Parathyroid adenoma (tissue), 2 donors: ENCODE measurements around the gene SIL1.

Source experiments
- H2AFZ ChIP-seq: fragments of 300-600 bp; sonication (generic); one replicate; pipeline ENCODE4 v1.7.0; 2017; ENCODE audit warnings: antibody characterized with exemption, mild to moderate bottlenecking
- H3K27ac ChIP-seq: fragments of 300-600 bp; sonication (generic); one replicate; pipeline ENCODE4 v1.7.0; 2017
- H3K27me3 ChIP-seq: fragments of 300-600 bp; sonication (generic); one replicate; pipeline ENCODE4 v1.7.0; 2017; ENCODE audit warnings: low read length; ENCODE audit not compliant: control insufficient read depth, insufficient read depth
- H3K36me3 ChIP-seq: fragments of 300-600 bp; sonication (generic); one replicate; pipeline ENCODE4 v1.7.0; 2017; ENCODE audit warnings: low read length; ENCODE audit not compliant: control insufficient read depth, insufficient read depth
- H3K4me1 ChIP-seq: fragments of 300-600 bp; sonication (generic); one replicate; pipeline ENCODE4 v1.7.0; 2017; ENCODE audit warnings: control low read depth
- H3K4me2 ChIP-seq: fragments of 300-600 bp; sonication (generic); one replicate; pipeline ENCODE4 v1.7.0; 2017; ENCODE audit warnings: low read length
- H3K4me3 ChIP-seq: fragments of 300-600 bp; sonication (generic); one replicate; pipeline ENCODE4 v1.7.0; 2017; ENCODE audit warnings: low read depth, low read length
- H3K79me2 ChIP-seq: fragments of 300-600 bp; sonication (generic); one replicate; pipeline ENCODE4 v1.7.0; 2017; ENCODE audit warnings: control low read depth
- H3K9ac ChIP-seq: fragments of 300-600 bp; sonication (generic); one replicate; pipeline ENCODE4 v1.7.0; 2017; ENCODE audit warnings: mild to moderate bottlenecking
- H3K9me3 ChIP-seq: fragments of 300-600 bp; sonication (generic); one replicate; pipeline ENCODE4 v1.7.0; 2017; ENCODE audit warnings: low read length; ENCODE audit not compliant: control insufficient read depth
- CTCF ChIP-seq: fragments of 300-600 bp; sonication (generic); IDR thresholded peaks from one replicate; pipeline ENCODE4 v1.7.0; 2017; ENCODE audit warnings: antibody characterized with exemption, mild to moderate bottlenecking
- donor health status: primary hyperparathyroidism.

Gene SIL1

DNA sequence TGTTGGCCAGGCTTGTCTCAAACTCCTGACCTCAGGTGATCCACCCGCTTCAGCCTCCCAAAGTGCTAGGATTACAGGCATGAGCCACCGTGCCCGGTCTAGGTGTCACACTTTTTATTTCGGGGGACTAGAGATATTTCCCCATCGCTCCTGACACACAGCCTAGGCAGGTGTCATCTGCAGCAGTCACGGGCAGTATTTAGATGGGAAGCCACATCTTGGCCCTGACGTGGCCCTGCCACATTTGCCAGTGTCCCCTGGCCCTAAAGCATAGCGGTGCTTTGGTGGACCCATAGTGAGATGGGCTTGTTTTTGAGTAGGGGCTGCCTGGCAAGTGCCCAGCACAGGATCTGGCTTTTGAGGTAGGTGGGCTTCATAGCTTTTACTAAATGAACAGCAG is 278.0 kb downstream of the SIL1 start:
- Histone ChIP-seq H3K27ac (no peak overlapping the region), H3K9me3 (no peaks in the 10 kb centered on the region), H3K27me3 (no peaks in the 10 kb centered on the region), H2AFZ (no peak overlapping the region), H3K36me3 (no peaks in the 10 kb centered on the region), H3K4me1 (no peaks in the 10 kb centered on the region), H3K79me2 (no peaks in the 10 kb centered on the region), H3K4me3 (no peak overlapping the region), H3K9ac (no peak overlapping the region), H3K4me2 (no peak overlapping the region)
- TF ChIP-seq CTCF = no peak

DNA sequence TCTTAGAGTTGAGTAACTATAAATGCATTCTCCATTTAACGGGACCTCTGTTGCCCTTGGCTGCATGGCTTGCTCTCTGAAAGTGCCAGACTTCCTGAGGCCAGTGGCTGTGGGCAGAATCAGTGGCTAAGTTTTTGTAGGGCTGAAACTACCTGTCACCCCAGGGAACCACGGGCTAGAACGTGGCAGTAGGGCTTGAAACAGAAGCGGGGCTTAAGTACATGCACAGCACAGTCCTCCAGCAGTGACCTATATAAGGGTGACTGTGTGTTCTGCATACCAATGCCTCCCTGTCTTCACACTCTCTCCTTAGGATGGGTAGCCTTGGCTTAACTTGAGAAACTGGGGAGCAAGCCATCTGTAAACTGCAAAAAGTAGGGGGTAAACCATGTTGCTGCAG is 279.5 kb downstream of the SIL1 start:
- Histone ChIP-seq H3K4me1 (no peaks in the 10 kb centered on the region), H3K9ac (no peak overlapping the region), H3K4me2 (no peak overlapping the region), H3K27me3 (no peaks in the 10 kb centered on the region), H3K9me3 (no peaks in the 10 kb centered on the region), H2AFZ (no peak overlapping the region), H3K27ac (no peak overlapping the region), H3K79me2 (no peaks in the 10 kb centered on the region), H3K4me3 (no peak overlapping the region), H3K36me3 (no peaks in the 10 kb centered on the region)
- no peak for TF ChIP-seq CTCF

GRCh38 chr5:138914338-138914737 is 283.8 kb downstream of the SIL1 start:
- no peaks in the 10 kb centered on the region for H3K4me1 ChIP-seq
- H3K36me3 ChIP-seq = no peaks in the 10 kb centered on the region
- no peak overlapping the region for H3K4me2 ChIP-seq
- H3K27me3 ChIP-seq = no peaks in the 10 kb centered on the region
- peaks cover 4% of the 10 kb centered on the region for H3K79me2 ChIP-seq
- TF ChIP-seq CTCF = no peak
- H3K9ac ChIP-seq = no peak overlapping the region
- H3K27ac ChIP-seq = no peak overlapping the region
- no peak overlapping the region for H2AFZ ChIP-seq
- H3K9me3 ChIP-seq = no peaks in the 10 kb centered on the region
- H3K4me3 ChIP-seq = no peak overlapping the region

- H3K4me3 ChIP-seq = no peak overlapping the region
- H3K27me3 ChIP-seq = no peaks in the 10 kb centered on the region
- H3K79me2 ChIP-seq = peaks cover 4% of the 10 kb centered on the region
- no peak overlapping the region for H3K9ac ChIP-seq
- H3K36me3 ChIP-seq = no peaks in the 10 kb centered on the region
- no peaks in the 10 kb centered on the region for H3K4me1 ChIP-seq
- H3K27ac ChIP-seq = no peak overlapping the region
- no peak overlapping the region for H3K4me2 ChIP-seq
- TF ChIP-seq CTCF = no peak
- no peak overlapping the region for H2AFZ ChIP-seq
- no peaks in the 10 kb centered on the region for H3K9me3 ChIP-seq
These were observed 284.4 kb downstream of the SIL1 start for GRCh38 chr5:138913773-138914172.

- TF ChIP-seq CTCF = no peak
- no peak overlapping the region for H2AFZ ChIP-seq
- no peaks in the 10 kb centered on the region for H3K36me3 ChIP-seq
- H3K27ac ChIP-seq = no peak overlapping the region
- no peak overlapping the region for H3K9ac ChIP-seq
- no peaks in the 10 kb centered on the region for H3K27me3 ChIP-seq
- no peaks in the 10 kb centered on the region for H3K4me1 ChIP-seq
- peaks cover 4% of the 10 kb centered on the region for H3K79me2 ChIP-seq
- no peak overlapping the region for H3K4me3 ChIP-seq
- no peak overlapping the region for H3K4me2 ChIP-seq
- no peaks in the 10 kb centered on the region for H3K9me3 ChIP-seq
These were observed 286.1 kb downstream of the SIL1 start for GRCh38 chr5:138912093-138912492.
